ENCODE data around the gene CTTNBP2NL.
"Not testable (repeated sequence)": the region's sequence is repeated elsewhere in the genome, so short reads cannot be mapped to it uniquely, and the experiment has no call there.

The CTTNBP2NL gene

DNA sequence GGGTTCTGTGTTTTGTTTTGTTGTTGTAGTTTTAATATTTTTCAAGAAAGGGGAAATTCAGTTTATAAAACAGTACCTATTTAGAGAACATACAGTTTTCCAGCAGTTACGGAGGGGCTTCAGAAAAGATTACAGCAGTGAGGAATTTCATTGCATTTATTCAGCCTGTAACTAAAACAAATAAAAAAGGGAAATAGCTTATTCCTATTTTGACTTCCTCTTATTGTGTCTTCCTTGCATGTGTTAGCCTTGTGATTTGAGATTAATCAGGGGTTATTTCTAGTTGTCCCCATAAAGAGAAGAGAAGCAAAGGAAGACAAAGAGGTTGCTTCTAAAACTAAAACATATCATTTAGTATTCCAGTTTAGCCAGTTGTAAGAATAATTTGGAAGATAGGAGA, 35.0 kb downstream of the CTTNBP2NL start:
- DNase-seq: no peak

DNA sequence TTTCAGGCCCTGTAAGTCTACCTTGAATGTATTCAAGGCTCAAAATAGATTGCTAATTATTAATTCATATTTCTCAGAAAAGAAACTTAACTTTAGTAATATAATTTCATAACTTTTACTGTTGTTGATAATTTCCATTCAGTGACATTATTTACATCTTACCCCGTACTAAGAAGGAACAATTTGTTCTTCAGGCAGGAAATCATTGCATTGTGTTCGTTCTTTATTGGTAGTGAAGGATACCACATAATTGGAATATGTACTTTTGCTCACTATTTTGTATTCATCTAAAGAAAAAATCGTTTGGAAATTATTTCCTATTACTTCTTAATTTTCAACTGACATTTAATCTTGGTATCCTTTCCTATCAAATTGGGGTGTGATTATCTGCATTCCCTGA, 39.4 kb downstream of the CTTNBP2NL start:
- DNase-seq: no peak

DNA sequence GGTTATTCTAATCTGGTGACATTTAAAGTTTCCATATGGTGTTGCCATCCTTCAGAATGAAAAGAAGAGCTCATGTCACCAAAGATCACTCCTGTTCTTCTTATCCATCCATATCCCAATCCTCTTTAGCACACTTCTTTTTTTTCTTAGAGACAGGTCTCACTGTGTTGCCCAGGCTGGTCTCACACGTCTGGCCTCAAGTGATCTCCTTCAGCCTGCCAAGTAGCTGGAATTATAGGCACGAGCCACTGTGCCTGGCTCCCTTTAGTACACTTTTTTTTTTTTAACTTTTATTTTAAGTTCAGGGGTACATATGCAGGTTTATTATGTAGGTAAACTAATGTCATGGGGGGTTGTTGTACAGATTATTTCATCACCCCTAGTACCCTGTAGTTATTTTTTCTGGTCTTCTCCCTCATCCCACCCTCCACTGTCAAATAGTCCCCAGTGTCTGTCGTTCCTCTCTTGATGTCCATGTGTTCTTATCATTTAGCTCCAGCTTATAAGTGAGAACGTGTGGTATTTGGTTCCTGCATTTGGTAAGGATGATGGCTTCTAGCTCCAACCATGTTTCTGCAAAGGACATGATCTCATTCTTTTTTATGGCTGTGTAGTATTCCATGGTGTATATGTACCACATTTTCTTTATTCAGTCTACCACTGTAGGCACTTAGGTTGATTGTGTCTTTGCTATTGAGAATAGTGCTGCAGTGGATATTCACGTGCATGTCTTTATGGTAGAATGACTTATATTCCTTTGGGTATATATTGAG, 40.6 kb downstream of the CTTNBP2NL start:
- DNase-seq: no peak

DNA sequence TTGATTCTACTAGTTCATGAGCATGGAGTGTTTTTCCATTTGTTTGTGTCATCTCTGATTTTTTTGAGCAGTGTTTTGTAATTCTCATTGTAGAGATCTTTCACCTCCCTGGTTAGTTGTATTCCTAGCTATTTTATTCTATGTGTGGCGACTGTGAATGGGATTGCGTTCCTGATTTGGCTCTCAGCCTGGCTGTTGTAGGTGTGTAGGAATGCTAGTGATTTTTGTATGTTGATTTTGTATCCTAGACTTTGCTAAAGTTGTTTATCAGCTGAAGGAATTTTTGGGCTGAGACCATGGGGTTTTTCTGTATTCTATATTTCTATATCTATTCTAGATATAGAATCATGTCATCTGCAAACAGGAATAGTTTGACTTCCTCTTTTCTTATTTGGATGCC, 42.1 kb downstream of the CTTNBP2NL start:
- not testable (repeated sequence) for DNase-seq

DNA sequence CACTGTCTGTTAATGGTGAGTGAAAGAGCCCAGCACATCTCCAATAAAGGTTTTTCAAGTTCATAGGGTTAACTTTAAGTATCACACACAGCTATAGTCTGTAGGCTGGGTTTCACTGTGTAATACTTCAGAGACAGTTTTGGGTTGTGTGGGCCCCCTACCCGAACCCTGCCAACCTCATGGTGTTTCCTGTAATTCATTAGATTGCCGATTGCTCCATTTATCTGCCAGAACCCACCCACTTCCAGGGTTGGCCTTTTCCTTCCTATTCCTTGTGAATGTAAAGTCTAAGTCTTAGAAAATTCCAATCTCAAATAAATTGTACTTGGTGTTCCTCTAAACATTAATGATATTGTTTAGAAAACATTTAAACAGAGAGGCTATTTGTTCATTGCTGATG, 43.6 kb downstream of the CTTNBP2NL start:
- DNase-seq: no peak

DNA sequence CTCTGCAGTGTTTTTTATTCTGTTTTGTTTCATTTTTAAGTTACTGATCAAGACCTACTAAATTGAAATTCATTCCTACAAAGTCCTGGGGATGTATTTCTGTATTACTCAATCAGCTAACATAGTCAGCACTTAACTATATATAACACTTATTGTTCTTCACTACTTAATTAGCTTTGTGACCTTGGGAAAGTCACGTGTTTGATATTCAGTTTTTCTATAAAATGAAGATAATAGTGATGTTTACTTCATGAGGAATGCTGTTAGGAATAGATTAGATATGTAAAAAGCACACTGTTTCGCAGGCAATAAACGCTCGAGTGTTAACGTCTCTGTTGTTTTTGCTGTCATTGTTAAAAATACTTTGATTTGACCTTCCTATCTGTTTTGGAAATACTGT, 44.6 kb downstream of the CTTNBP2NL start:
- DNase-seq: no peak

DNA sequence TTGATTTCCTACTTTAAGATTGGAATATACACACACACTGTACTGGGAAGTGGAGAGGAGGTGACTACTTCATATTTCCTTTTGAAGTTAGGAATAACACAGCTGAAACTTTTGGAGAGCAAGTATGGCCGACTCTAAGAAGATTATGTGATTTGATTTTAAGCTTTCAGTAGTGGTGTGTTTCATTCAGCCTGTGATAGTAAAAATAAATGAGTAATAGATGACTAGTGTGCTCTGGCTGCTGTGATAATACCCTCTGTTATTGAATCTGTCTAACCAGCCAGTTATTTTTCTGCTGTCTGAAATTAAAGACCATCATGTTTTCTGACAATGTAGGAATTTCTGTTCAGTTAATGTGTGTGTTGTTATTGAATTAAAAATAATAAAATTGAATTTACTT, 48.3 kb downstream of the CTTNBP2NL start:
- no peak for DNase-seq

DNA sequence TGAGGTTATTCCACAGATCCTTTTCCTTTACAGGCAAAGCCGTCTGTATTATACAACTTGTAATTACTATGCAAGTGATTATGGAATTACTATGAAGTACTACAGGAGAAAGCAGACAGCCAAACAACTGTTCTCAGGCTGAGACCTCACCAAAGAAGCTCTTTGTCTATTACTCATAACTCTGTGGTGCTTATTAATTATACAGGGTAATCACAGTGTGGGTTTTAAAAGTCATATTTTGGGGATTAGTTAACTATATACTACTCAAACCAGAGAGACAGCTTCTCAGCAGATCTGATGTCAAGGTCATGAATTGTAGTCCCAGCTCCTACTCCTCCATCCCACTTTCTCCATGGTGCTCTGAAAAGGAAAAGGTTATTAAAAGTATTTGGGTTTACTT, 49.6 kb downstream of the CTTNBP2NL start:
- DNase-seq: no peak

DNA sequence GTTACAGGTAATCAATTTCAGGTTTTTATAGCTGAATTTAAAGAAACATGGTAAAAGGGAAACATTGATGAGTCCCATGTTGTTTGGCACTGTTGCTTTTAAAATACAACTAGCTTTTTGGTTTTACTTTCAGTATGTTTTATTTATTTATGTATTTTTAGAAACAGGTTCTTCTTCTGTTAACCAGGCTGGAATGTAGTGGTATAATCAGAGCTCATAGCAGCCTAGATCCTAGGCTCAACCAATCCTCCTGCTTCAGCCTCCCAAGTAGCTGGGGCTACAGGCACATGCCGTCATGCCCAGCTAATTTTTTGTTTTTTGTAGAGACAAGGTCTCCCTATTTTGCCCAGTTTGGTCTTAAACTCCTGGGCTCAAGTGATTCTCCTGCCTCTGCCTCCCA, 50.4 kb downstream of the CTTNBP2NL start:
- no peak for DNase-seq

DNA sequence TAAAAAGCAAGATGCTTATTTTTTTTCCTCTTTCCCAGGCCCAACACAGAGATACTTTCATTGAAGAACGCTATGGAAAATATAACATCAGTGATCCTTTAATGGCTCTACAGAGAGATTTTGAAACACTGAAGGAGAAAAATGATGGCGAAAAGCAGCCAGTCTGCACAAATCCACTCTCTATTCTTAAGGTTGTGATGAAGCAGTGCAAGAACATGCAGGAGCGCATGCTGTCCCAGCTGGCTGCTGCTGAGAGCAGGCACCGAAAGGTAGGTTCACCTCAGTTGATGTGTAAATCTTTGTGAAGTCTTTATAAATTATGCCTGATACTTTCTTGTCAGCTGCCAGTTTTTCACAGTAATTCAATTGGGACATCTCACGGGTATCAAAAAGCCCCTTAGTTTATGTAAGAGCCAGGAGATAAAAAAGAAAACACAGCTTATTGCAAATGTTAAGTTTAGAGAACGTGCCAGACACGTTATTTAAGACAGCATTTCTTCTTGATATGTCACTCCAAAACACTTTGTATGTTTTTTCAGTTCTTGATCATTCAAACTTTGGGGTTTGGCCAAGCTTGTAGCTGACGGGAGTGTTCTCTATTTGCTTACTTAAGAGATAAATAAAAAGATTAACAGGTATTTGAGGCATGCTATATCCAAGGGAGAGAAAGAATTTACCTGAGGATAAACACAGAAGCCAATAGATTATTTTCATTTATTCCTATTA, 53.1 kb downstream of the CTTNBP2NL start:
- no peak for DNase-seq

DNA sequence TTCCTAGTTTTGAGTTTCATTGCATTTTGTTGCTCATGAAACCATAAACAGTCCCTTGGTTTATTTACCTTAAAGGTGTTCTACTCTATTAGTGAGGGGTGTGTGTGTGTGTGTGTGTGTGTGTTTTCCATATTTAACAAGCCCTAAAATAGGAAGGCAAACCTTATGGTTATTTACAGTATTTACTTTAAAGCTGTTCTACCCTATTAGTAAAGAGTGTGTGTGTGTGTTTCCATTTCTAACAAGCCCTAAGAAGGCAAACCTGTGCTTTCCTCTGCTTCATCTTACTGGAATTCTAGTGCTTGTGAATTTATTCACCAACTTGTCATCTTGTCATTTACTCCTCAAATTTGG, 53.6 kb downstream of the CTTNBP2NL start:
- no peak for DNase-seq

DNA sequence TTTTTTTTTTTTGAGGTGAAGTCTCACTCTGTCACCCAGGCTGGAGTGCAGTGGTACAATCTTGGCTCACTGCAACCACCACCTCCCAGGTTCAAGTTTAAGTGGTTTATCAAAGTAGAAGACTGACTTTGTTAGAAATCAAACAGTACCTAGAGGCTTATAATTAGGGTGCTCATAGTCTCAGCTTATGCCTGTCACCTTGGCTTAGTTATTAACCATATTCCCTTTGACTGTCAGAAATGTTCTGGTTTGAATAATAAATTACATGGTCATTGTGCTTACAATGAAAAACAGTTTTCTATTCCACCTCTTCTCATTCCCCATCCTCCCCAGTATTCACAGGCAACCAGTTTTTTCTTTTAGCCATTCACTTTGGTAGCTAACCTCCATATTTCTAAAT, 54.8 kb downstream of the CTTNBP2NL start:
- no peak for DNase-seq

DNA sequence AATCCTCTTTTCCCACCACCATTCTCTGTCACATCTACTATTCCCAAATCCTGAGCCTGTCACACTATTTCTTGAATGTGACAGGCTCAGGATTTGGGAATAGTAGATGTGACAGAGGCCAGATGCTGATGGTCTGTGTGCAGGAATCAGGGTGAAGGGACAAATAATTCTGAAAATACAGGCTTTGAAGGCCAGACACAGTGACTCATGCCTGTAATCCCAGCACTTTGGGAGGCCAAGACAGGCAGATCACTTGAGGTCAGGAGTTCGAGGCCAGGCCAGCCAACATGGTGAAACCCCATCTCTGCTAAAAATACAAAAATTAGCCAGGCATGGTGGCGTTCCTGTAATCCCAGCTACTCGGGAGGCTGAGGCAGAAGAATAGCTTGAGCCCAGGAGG, 55.3 kb downstream of the CTTNBP2NL start:
- DNase-seq: not testable (repeated sequence)

DNA sequence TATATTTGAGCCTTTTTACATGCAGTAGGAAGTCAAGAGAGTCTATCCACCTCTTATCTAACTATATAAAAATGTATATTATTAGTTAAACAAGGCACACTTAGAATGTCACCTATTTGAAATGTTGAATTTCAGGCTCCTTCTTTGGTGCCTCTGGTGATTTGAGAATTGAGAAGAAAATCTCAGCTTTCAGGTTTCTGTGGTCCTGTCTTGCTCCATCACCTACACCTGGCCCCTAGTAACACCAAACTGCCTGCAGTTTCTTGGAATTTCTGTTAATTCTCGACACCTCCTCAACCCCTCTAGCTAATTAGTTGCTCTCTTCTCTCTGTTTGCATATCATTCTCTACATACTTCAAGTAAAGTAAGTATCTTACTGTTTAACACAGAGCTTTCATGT, 57.9 kb downstream of the CTTNBP2NL start:
- no peak for DNase-seq

DNA sequence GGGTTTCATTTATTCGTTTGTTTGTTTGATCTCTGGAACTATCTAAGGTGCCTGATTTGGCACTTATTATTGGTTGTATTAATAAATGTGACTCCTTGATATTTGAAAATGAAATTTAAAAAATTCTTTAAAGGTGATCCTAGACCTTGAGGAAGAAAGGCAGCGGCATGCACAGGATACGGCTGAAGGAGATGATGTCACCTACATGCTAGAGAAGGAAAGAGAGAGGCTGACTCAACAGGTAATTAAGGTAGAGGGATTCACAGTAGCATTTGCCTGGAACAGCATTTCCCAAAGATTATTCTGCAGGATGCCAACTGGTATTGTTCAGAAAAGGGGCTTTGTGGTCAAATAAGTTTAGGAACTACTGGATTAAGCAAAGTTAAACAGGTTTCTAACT, 58.3 kb downstream of the CTTNBP2NL start:
- DNase-seq: no peak

DNA sequence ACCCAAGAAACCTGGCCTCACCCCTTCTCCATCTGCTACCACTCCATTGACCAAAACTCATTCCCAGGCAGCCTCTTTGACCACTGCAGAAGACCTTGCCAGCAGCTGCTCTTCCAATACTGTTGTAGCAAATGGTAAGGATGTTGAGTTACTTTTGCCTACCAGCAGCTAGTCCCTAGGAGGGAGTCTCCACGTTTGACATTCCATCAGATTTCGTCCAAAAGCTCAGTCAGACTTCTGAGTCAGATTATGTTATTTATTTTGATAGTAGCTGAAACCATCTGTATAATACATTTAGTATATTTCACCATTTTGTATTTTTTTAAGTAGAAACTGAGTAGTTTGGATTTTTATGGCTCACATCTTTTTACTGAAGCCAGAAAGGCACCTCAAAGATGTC, 61.2 kb downstream of the CTTNBP2NL start:
- no peak for DNase-seq

DNA sequence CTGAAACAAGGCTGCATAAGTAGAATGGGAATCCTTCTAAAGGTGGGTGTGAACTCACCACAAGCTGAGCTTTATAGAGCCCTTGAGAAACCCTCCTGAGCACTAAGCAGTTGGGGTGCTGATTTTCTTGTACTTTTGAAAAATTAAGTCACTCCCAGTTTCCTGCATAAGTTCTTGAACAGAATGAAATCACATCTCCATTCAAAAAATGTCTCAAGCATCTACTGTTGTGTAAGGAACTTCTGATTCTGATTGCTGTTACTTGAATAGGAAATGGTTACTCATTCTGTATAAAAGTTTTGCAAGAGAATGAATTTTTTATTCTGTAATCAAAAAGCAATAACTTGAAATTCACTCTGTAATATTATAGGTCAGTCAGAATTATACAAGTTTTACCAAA, 61.9 kb downstream of the CTTNBP2NL start:
- no peak for DNase-seq

DNA sequence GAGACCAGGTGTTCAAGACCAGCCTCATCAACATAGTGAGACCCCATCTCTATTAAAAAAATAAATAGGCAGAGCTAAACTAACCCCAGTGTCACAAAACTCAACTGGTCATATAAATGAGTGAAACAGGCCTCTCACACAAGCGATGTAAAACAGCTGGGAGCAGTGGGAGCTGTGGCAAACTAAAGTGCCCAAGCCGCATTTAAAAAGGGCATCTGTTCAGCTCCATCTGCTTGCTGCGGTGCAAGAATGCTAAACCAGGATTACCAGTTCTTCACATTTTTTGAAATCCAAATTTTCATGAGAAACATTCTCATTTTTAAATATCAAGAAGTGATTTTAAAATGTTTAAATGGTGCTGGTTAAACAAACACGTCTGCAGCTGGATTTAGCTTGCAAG, 62.7 kb downstream of the CTTNBP2NL start:
- DNase-seq: no peak

DNA sequence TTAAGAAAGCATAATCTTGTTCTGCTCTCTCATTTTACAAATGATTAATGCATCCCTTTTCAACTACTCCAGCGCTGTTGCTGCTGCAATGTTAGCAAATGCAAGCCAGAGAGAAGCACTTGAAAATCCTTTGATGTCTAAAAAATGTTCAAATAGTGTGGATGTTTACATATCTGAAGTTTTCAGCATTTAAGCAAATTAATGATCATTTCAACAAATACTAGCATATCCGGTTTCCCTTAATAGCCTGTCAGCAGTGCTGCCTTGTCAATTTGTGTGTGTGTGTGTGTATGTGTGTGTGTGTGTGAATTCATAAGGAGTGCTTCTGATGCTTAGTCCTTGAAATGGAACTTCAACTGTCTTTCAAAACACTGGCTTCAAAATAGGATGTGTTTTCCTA, 64.6 kb downstream of the CTTNBP2NL start:
- DNase-seq: no peak

DNA sequence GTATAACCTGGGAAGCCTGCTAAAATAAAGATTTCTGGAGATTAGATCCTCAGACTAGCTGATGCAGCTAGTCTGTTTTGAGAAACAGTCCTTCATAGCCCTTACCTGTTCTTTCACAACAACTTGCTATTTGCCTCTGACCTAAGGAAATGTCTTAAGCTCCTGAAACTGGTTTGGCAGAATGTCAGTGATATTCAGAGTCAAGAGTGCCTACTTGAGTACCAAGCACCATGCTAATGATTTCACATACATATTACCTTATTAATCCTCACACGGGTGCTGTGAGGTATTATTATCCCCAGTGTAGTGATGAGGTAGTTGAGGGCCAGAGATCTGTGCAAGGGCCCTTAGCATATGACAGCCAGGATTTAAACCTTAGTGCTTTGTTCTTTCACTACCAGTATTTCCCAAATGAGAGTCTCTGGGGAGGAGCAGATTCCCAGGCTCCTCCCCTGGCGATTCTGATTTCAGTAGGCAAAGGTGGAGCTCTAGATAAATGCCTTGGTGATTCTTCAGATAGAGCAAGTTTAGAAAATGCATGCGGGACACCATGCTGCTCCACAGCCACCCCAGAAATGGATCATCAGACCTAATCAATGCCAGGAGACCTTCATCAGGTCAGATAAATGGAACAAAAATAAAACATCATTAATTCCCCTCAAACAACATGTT, 65.3 kb downstream of the CTTNBP2NL start:
- no peak for DNase-seq

DNA sequence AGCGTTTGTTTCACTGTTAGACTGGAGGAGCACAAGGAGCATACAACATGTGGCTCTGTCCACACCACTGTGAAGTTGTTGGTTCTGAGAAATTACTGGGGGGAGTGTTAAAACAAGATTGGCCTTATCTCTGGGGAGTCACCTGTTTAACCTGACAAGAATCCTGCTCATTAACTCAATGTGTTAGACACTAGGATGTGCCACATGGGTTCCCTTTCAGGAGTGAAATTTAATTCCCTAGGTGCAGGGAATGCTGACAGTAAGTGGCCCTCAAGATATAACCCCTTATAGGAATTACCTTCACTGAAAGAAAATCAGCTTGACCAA, 66.9 kb downstream of the CTTNBP2NL start:
- no peak for DNase-seq

DNA sequence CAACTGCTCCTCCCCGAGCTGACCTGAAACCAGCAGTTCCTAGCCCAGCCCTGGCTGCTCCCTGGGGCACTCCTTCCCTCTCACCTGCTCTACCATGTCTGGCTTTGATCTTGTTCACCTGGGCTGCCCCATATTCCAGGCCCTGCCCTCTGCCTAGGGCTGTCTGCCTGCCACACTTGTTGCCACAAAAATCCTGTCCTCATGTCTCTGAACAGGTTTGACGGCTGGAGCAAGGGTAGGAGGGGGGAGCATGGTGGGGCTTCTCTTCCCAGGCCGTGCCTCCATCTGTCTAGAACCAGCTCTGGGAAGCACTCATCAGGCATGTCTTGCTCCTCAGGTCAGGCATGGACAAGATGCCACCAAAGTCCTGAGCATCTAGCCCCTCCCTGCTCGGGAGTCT, 68.5 kb downstream of the CTTNBP2NL start:
- no peak for DNase-seq

DNA sequence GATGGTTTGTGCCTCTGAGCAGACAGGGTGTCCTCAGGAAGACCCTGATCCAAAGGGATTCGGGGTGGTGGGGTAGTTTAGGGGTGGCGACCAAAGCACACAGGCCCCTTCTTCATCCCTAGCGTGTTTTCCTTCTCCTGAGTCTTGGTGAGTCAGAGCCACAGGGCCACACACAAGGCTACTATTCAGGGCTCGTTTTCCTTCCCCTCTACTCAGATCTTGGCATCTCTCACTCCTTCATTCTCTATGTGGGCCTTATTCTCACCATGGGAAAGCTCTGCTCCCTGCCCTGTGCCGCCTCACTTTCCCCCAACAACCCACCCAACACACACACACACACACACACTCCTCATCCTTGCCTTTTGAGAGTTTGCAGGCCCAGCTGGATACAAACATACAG, 69.1 kb downstream of the CTTNBP2NL start:
- no peak for DNase-seq

DNA sequence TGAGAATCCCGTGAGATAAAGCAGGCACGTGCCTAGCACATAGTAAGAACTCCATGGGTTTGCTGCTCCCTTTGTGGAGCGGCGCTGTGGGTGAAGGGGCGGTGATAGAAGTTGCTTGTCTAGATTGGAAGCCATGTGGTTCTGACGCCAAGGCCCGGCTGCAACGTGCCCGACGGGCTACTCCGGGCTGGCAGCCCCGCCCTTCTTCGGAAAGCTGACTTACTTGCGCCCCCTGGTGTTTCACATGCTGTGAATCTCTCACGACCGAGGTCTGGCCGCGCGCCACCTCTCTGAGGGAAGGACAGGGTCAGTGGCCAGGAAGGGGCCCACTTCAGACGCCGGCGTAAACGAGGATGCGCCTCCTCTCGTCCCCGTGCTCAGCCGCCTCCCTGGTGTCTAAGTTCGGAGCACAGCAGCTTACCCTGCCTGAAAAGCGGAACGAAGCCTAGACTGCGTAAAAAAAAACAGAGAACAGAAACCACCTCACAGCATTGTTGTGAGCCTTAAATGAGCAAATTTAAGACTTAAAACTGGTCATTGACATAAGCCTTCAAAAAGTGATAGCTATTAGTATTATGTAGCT, 70.2 kb downstream of the CTTNBP2NL start:
- peak; percentile 89 for DNase-seq

All from RPMI8226 (cell line).